SKM-1 treated with dmso at 0.1 percent for 144 hours (cell line): ENCODE measurements around the gene ERBB4.
"Not testable (repeated sequence)": the region's sequence is repeated elsewhere in the genome, so short reads cannot be mapped to it uniquely, and the experiment has no call there.

Experiments used
- DNase-seq: peaks from one replicate; lab custom pipeline; 2025; ENCODE audit not compliant: unreplicated experiment; lab: John Stamatoyannopoulos, UW

The ERBB4 gene

GRCh38 chr2:212299943-212300342 is 238.7 kb downstream of the ERBB4 start:
- no peak for DNase-seq

GRCh38 chr2:212299333-212299732 is 239.3 kb downstream of the ERBB4 start:
- no peak for DNase-seq

DNA sequence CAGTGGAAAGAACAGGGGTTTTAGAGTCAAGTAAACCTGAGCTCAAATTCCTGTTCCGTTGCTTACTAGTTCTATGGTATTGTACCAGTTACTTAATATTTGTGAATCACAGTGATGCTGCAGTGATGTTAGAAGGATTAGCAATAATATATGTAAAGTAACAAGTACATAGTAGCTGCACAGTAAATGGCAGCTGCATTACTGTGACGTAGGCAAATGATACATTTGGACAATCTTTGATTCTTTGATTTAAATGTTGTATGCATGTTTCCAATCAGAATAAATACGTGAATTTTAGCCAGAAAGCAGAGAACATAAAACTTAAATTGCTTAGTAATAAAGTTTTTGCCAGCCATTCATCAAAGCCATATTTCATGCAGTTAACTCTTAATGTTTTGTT is 243.0 kb downstream of the ERBB4 start:
- DNase-seq = no peak

GRCh38 chr2:212294816-212295215 is 243.8 kb downstream of the ERBB4 start:
- DNase-seq = no peak

DNA sequence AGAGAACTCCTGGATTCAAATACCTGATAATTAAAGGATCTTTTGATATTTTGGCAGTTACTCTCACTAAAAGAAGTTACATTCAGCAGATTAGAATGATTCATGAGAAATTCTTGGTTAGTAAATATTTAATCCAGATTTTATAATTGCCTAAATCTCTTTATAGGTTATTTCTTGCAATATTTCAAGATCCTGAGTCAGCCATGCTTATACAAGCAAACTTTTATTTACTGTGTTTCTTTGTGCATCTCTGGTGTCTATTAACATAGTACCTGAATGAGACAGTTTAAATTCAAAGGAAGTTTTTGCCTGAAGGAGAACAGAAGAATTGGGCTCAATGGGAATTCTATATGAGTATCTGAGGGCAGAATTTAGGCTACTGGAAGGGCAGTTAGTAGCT is 249.3 kb downstream of the ERBB4 start:
- DNase-seq = no peak

DNA sequence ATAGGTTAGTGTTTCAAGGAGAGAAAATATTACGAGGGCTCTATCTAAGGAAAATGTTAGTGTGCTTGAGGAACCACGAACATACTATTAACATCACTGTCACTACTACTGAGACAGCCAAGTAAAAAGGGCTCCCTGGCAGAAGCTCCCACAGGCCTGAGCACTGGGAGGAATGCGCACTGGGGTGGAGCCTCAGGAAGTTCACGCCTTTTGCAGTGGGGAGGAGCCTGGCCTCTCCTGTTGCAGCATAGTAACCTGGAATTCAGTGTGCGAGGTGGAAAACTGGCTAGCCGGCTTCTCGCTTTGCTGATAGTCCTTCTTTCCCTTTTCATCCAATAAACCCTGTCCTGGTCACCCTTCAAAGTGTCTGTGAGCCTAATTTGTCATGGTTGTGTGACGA is 250.3 kb downstream of the ERBB4 start:
- no peak for DNase-seq

DNA sequence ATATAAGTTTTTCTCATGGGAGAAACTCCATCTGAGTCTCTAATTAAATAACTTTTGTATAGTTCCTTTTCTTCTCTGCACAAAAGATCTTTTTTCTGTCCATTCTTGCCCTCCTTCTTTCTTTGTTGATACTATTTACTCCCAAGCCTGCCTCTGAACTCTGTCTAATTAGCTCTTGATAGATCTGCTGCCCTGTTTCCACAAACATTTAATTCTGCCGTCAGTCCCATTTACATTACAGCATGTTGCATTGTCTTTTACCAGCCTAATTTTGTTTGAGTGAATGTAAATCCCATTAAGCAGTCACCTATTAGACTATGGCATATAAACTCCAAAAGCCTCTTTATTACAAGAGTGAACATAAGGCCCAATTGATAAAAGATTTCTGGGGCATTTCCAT is 254.4 kb downstream of the ERBB4 start:
- DNase-seq = no peak

GRCh38 chr2:212282671-212283261 is 255.8 kb downstream of the ERBB4 start:
- DNase-seq = no peak

DNA sequence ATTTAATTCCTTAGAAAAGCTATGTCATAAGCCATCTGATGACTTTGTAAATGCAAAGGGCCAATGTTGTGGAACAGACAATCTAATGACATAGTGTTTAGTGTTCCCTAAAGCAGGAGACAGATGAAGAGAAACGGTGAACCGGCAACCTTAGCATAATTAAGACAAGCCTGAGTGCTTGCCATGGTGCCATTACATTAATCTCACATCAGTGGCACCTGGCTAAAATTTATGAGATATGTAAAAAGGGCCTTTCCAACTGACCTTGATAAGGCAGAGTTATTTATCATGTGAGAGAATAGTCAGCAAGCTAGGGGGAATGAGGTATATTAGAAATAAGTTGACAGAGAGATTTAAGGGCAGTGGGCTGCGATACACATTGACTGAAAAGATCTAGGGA is 261.8 kb downstream of the ERBB4 start:
- DNase-seq = no peak

DNA sequence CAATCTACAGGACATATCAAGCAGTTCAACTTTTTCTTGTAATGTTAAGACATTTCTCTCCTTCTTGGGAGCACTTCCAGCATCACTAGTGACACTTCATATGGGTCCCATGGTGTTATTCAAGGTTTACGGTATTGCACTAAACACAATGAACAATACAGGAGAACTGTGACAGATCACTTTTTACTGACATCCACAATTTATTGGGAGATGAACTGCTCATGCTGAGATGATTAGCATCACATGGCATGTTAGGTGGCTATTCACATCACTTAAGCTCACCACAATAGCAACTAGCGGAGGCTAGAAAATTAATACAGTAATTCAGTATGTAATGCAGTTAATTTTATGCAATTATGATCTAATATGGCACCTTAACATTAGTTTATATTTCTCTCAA is 264.4 kb downstream of the ERBB4 start:
- DNase-seq = no peak

DNA sequence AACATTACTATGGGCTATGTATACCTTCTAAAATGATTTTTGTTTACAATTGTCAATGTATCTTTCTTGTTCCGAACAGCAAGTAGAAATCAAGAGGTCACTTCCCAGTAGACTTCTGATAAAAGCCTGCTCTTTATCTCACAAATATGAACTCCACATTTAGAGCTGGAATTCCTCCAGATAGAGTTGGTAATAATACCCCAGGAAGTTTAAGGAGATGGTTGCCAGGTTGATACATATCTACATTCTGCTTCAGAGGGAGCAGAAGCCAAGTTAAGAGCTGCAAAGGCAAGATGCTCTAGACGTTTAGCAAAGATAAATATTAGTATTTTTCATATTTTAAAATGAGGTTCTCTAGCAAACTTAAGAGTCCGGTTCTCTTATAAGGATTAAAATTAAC is 267.0 kb downstream of the ERBB4 start:
- no peak for DNase-seq

DNA sequence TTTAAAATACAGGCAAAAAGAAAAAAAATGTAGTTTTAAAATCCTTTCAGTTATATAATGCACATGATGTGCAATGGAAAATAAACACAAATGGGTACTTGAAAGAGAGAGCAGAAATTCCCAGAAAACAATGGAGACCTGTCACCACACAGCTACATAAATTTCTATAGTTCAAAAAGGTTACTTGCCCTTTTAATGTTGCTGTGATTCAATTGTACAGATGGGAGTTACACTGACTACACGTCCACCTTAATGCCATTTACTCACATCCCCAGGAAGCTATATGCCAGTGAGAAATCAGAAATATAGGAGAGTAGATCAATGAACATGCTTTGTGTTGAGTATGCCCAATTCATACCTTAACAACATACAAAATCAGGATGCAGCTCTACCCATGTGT is 269.6 kb downstream of the ERBB4 start:
- DNase-seq = no peak

DNA sequence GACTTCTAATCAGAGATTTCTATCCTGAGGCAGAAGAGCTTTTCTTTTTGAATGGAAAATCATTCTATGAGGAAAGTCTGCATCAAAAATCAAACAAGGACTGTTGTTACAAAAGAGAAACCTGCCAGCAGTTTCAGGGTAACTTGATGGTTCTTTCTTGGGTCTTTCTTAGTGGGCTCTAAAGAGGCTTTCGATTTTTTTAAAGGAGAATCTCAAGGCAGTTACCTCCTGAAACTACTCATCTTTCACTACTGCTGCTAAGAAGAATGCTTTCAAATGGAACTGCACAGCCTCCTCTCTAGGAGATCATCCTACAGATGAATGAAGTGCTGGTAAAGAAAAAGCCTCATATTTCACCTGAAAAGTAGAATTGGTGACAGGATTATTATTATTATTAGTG is 272.3 kb downstream of the ERBB4 start:
- no peak for DNase-seq

DNA sequence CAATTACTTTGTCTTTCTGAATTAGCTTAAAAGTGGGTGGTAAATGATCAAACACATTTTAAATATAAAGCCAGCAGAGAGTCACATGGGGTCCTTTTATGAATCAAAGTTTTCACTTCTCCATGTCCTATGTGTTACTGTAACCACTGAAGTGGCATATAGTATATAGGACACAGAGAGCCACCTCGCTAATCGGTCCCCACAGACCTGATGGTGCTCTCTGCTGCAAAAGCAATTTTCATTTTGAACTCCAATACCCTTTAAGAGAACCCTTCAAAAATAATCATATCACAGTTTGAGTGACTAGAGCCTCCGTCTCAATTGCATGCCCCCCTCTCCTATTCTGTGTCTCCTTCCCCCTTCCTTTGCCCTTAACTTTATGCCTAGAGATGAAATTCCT is 272.8 kb downstream of the ERBB4 start:
- no peak for DNase-seq

GRCh38 chr2:212264187-212264586 is 274.4 kb downstream of the ERBB4 start:
- no peak for DNase-seq

GRCh38 chr2:212259226-212259625 is 279.4 kb downstream of the ERBB4 start:
- no peak for DNase-seq

DNA sequence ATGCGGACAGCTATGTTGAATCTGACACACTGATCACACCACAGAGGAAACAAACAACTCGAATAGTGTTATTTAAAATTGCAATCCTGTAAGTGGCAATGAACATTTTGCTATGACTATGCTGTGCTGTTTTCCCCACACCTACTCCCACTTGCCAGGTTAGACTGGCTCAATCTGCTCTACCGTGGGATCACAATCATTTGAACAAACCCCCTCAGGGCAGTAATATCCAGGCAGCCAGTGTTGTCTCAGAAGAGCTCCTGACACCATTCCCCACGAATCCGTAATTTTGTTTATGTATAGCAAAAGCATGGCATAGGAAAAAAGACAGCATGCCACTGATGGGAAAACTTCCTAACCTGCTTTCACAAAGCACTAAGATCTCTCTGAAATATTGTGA is 284.3 kb downstream of the ERBB4 start:
- DNase-seq = no peak

GRCh38 chr2:212249451-212249850 is 289.2 kb downstream of the ERBB4 start:
- no peak for DNase-seq

GRCh38 chr2:212245880-212246279 is 292.7 kb downstream of the ERBB4 start:
- no peak for DNase-seq

- DNase-seq = no peak
Observed at GRCh38 chr2:212242724-212243123, 295.9 kb downstream of the ERBB4 start.

DNA sequence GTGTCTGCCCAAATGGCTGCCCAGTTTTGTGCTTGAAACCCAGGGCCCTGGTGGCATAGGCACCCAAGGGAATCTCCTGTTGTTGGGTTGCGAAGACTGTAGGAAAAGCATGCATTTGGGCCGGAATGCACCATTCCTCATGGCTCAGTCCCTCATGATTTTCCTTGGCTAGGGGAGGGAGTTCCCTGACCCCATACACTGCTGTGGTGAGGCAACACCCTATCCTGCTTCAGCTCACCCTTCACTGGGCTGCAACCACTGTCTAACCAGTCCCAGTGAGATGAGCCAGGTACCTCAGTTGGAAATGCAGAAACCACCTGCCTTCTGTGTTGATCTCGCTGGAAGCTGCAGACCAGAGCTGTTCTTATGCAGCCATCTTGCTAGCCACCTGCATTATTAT is 300.4 kb downstream of the ERBB4 start:
- not testable (repeated sequence) for DNase-seq

DNA sequence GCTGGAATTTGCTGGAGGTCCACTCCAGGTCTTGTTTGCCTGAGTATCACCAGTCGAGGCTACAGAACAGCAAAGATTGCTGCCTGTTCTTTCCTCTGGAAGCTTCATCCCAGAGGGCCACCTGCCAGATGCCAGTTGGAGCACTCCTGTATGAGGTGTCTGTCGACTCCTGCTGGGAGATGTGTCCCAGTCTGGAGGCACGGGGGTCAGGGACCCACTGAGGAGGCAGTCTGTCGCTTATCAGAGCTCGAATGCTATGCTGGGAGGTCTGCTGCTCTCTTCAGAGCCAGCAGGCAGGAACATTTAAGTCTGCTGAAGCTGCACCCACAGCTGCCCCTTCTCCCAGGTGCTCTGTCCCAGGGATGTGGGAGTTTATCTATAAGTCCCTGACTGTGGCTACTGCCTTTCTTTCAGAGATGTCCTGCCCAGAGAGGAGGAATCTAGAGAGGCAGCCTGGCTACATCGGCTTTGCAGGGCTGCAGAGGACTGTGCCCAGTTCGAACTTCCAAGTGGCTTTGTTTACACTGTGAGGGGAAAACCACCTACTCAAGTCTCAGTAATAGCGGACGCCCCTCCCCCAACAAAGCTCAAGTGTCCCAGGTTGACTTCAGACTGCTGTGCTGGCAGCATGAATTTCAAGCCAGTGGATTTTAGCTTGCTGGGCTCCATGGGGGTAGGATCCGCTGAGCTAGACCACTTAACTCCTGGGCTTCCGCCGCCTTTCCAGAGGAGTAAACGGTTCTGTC is 301.1 kb downstream of the ERBB4 start:
- DNase-seq = no peak

DNA sequence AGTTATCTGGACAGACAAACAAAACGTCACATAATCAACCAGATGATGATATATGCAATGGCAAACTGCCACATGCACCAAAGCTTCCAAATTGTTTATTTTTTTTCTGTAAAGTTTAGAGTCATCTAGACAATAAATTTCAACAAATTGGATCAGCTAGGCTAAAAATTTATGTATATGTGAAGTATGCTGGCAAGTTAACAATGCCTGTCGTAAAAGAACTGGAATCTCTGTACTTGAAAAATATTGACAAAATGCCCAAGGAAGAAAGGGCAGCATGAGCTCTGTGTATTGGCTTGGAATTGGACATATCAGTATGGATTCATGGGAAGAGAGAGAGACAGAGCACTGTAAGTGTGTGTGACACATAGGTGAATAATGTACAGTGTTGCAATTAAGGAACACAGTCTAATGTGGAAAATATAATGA is 309.8 kb downstream of the ERBB4 start:
- no peak for DNase-seq
